SK-N-MC (cell line): ENCODE measurements around the gene PRRT1.

Source experiments
- DNase-seq: peaks from one replicate; pipeline ENCODE4 v3.0.0-alpha.2; 2011; ENCODE audit warnings: low read depth, low spot score
- H3K27ac ChIP-seq: fragments of 200-600 bp; sonication (generic); 2 replicates; pipeline ENCODE4 v1.5.1; 2016; ENCODE audit warnings: mixed run types
- H3K36me3 ChIP-seq: fragments of 200-600 bp; sonication (generic); 2 replicates; pipeline ENCODE4 v1.6.1; 2017; ENCODE audit warnings: antibody characterized with exemption, low read length, mixed read lengths; ENCODE audit not compliant: insufficient read depth
- H3K4me3 ChIP-seq: fragments of 200-600 bp; sonication (generic); 2 replicates; pipeline ENCODE4 v1.5.1; 2016
- H3K9ac ChIP-seq: fragments of 200-600 bp; sonication (generic); 2 replicates; pipeline ENCODE4 v1.8.0; 2017; ENCODE audit warnings: mixed run types, mixed read lengths; ENCODE audit not compliant: insufficient read length
- H3K9me3 ChIP-seq: fragments of 200-600 bp; sonication (generic); 2 replicates; pipeline ENCODE4 v1.6.1; 2017; ENCODE audit warnings: low read depth, mild to moderate bottlenecking, antibody characterized with exemption, low read length, moderate library complexity, mixed read lengths
- EZH2 ChIP-seq: fragments of 200-600 bp; sonication (generic); IDR thresholded peaks from one replicate; pipeline ENCODE4 v1.6.1; 2017; ENCODE audit warnings: antibody characterized with exemption
- FOXP2 ChIP-seq: optimal IDR thresholded peaks from 2 replicates; pipeline ENCODE3; 2011; ENCODE audit warnings: mild to moderate bottlenecking, moderate library complexity; ENCODE audit not compliant: insufficient read depth; ENCODE audit errors: extremely low read length, control extremely low read depth
- POLR2AphosphoS5 ChIP-seq: IDR thresholded peaks from 2 replicates; pipeline ENCODE4 v1.6.1; 2012; ENCODE audit warnings: mild to moderate bottlenecking, low read depth, low read length, borderline replicate concordance

Gene PRRT1

DNA sequence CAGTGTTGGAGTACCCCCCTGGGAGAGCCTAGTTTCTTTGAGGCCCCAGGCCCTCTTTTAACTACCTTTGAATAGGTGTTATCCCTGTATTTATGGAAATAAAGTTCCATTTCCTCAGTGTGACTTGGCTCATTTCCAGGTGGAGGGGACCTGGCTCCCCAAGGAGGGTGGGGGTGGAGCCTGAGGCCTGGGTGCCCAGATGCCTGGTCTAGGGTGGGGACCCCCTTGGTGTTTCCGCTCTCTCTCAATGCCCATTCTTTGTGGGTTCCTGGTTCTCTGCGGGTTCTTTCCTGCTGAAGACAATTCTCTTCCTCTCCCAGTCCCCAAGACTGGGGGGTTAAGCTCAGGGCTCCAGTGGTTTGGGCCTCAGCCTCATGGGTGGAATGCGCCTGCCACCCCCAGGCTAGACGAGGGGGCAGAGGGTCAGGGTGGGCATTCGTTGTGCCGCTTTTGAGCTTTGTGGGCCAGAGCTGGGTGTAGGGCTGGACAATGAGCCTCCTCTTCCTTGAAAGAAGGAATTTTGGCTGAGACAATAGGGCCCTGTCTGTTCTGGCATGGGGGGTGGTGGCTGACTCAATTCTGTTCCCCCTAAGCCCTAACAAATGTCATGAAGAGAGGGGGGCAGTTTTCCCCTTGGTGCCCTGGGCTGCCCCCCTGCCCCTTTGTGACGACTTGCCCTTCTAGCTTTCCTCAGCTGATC lies 12.0 kb upstream of the PRRT1 start:
- TF ChIP-seq EZH2 (no peak), POLR2AphosphoS5 (no peak), FOXP2 (no peak)
- H3K9me3 ChIP-seq: no peaks in the 10 kb centered on the region
- peak overlapping the region; percentile 20 for H3K9ac ChIP-seq
- DNase-seq: no peak
- no peak overlapping the region for H3K27ac ChIP-seq
- peaks cover 25% of the 10 kb centered on the region; the same call in 1 of the 2 replicates for H3K36me3 ChIP-seq
- H3K4me3 ChIP-seq: no peak overlapping the region

- TF ChIP-seq EZH2: no peak
- no peak for TF ChIP-seq POLR2AphosphoS5
- TF ChIP-seq FOXP2: no peak
- no peak for DNase-seq
- peaks cover 37% of the 10 kb centered on the region for H3K36me3 ChIP-seq
- H3K9me3 ChIP-seq: no peaks in the 10 kb centered on the region
- no peak overlapping the region for H3K9ac ChIP-seq
- no peak overlapping the region for H3K27ac ChIP-seq
- no peak overlapping the region for H3K4me3 ChIP-seq
Measured at GRCh38 chr6:32158052-32158451, 6.3 kb upstream of the PRRT1 start.

DNA sequence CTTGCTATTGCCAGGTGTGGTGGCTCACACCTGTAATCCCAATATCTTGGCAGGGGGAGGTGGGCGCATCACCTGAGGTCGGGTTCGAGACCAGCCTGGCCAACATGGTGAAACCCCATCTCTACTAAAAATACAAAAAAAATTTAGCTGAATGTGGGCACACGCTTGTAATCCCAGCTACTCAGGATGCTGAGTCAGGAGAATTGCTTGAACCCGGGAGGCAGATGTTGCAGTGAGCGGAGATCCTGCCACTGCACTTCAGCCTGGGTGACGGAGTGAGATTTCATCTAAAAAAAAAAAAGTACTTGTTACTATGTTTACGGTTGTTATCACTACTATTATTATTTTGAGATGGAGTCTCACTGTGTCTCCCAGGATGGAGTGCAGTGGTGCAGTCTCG lies 5.2 kb upstream of the PRRT1 start:
- H3K27ac ChIP-seq: no peak overlapping the region
- DNase-seq: no peak
- H3K4me3 ChIP-seq: no peak overlapping the region
- no peak overlapping the region for H3K9ac ChIP-seq
- TF ChIP-seq FOXP2: no peak
- no peak for TF ChIP-seq POLR2AphosphoS5
- TF ChIP-seq EZH2: no peak
- H3K9me3 ChIP-seq: no peaks in the 10 kb centered on the region
- H3K36me3 ChIP-seq: peaks cover 34% of the 10 kb centered on the region

DNA sequence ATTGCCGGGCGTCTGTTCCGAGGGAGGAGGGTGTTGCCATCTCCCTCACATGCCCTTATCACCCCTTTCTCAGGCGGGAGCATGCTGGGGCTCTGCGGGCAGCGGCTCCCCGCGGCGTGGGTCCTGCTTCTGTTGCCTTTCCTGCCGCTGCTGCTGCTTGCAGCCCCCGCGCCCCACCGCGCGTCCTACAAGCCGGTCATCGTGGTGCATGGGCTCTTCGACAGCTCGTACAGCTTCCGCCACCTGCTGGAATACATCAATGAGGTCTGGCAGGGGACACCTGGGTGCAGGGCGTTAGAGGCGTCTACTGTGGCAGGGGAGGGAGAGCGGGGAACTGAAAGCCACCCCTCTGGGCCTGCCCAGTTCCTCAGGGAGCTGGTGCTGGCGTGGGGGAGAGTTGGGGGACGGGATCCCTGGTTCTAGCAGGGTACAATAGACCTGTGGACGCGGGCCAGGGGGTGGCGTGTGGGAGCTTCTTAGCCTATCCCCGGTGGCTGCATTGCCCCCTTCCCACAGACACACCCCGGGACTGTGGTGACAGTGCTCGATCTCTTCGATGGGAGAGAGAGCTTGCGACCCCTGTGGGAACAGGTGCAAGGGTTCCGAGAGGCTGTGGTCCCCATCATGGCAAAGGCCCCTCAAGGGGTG lies 2.9 kb upstream of the PRRT1 start:
- TF ChIP-seq POLR2AphosphoS5 (no peak), EZH2 (no peak), FOXP2 (no peak)
- Histone ChIP-seq H3K9me3 (no peaks in the 10 kb centered on the region), H3K27ac (peak overlapping the region; percentile 84; the same call in 1 of the 2 replicates), H3K4me3 (peak overlapping the region; percentile 94), H3K9ac (peak overlapping the region; percentile 90), H3K36me3 (peaks cover 34% of the 10 kb centered on the region)
- no peak for DNase-seq

DNA sequence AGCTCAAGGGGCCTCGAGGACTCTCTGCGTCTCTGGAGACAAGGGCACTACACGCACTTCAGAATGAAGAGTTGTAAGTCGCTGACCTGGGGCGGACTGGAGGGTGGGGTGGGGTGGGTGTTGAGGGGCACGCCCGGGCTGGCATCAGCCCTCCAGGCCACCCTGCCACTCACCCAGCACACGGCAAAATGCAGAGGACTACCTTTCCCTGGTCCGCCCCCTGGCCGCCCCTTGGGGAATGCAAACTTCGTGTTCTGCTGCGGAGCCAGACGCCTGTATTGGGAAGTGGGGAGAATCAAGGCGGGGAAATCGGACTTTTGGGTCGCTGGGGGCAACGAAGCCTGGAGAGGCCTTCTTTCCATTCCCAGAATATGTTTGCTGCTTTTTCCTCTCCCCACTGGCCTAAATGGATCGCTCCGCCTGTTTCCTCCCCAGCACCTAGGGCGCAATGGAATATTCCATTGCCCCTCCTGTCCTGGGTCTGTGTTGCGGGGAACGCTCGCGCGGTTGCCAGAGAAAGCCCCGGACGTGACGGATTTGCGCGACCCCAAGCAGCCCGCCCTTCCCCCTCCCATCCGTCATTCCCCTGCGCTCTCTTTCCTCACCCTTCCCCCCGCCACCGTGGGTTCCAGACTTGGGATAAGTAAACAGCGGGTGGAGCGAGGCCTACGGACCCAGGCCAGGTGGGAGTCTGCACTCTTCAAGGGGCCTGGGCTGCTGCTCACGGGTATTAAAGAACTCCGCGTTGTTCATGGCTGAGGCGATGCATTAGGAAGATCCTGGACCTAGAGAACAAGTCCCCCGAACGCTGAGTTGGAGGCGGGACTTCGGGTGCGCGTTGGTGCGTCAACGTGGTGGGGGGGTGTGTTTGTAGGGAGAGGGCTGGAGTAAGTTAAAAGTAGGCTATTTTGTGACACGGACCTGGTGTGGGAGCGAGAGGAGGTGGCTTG lies 2.1 kb upstream of the PRRT1 start, which contains the start of gene PPT2:
PPT2 (plus strand) TSS at position 578 of the 950 bp plus-strand sequence. CDS start 454 bp downstream, outside the sequence.
- Histone ChIP-seq H3K9ac (peak within 1 kb of the TSS; percentile 90), H3K27ac (peak within 1 kb of the TSS; percentile 85), H3K4me3 (peak within 1 kb of the TSS; percentile 94), H3K36me3 (peaks cover 32% of the 10 kb centered on the region), H3K9me3 (no peaks in the 10 kb centered on the region)
- DNase-seq: no peak
- no peak for TF ChIP-seq EZH2
- peak; percentile 21 for TF ChIP-seq POLR2AphosphoS5
- TF ChIP-seq FOXP2: peak; percentile 82

DNA sequence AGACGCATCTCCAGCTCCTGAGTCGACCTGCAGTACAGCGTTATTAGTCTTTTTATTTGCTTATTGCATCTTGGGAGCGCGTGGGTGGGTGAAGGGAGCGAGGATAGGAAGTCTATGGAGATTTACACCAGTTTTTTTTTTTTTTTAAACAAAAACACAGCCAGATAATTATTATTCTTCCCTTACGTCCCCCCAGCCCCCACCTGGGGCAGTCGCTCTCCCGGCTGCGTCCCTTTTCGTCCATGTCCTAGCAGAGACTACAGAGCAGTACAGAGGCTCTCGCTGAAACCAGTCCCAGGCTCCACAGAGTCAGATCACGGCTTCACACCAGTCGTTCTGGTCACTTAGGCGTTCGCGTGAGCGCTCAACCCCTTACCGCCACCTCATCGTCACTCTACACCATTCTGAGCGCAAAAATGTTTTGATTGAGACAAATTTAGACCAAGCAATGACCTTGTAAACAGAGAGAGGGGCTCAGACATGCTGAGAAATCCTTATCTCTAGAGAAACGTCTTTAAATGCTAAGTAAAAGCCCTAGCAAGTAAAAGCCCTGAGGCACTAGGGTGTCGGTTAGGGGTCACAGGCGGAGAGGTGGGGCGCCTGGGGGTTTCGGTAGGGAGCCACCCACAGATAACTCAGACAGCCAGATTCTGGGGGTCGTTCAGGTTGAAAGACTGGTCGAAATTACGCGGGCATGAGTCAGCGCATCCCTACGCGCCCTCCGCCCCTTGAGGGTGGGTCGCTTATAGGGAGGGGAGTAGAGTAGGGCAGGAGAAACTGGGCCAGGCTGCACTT lies 1.2 kb upstream of the PRRT1 start:
- no peak for TF ChIP-seq EZH2
- no peak for TF ChIP-seq POLR2AphosphoS5
- no peak for TF ChIP-seq FOXP2
- DNase-seq: no peak
- peak overlapping the region; percentile 90 for H3K9ac ChIP-seq
- no peaks in the 10 kb centered on the region for H3K9me3 ChIP-seq
- H3K4me3 ChIP-seq: peak overlapping the region; percentile 94
- peaks cover 23% of the 10 kb centered on the region for H3K36me3 ChIP-seq
- peak overlapping the region; percentile 85 for H3K27ac ChIP-seq

DNA sequence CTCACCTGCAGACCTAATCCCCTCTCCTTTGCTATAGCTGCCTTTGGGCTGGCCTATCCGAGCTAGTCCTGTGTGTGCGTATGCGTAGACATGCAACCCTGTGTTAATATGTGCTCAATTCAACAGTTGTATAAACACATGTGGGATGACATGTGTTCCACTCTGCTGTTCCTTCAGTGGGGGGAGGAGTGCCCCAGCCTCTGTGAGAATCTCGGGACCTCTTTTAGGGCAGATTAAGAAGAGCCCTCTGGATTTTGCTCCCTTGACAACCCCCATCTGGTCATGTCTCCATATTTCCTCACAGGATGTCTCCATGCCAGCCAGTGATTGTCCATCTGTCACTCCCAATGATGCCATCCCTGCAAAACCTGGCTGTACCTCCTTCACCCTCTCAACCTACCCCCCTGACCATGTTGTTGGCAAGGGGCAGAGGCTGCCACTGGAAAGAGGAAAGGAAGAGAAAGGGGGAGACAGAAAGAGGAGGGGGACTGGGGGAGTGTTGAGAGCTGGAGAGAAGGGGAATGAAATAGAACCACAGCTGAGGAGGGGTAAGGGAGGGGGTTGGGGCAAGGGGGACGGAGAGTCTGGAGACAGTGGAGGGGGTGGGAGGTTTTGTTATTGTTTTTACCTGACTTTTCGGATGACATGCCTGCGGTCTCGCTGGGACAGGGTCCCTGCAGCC lies 417 bp downstream of the PRRT1 start:
- DNase-seq: no peak
- Histone ChIP-seq H3K4me3 (no peak overlapping the region), H3K36me3 (peaks cover 7% of the 10 kb centered on the region; the same call in 1 of the 2 replicates), H3K27ac (no peak overlapping the region), H3K9me3 (no peaks in the 10 kb centered on the region), H3K9ac (no peak overlapping the region)
- TF ChIP-seq POLR2AphosphoS5 (no peak), EZH2 (no peak)
